ENCODE measurements around the gene STIM1. TPM values are rescaled to one million over a fixed set of nuclear protein-coding genes. Genes with fewer than 3 reads are reported as not detected.
"Not testable (repeated sequence)": the region's sequence is repeated elsewhere in the genome, so short reads cannot be mapped to it uniquely, and the experiment has no call there.

The STIM1 gene
- total RNA-seq, 1 experiment from 2014 or later = 55.1 TPM

GRCh38 chr11:3857628-3858027 is 2.2 kb downstream of the STIM1 start:
- no peak overlapping the region for H3K27ac Mint-ChIP-seq (ENCODE audit: unreplicated experiment)
- CTCF ChIA-PET = no interaction called here
- POLR2A ChIA-PET = interaction anchor here (0.6 kb wide), 1 partner anchor 203 kb away, joined by 4 read pairs; no protein-coding TSS in a partner anchor
- no peak for DNase-seq
- Histone ChIP-seq H3K27me3 (replicated peaks; ENCODE audit: control insufficient read depth, insufficient read depth, low read length) (no peaks in the 10 kb centered on the region), H3K36me3 (ENCODE audit: control insufficient read depth, insufficient read depth, low read length) (no peaks in the 10 kb centered on the region), H3K4me1 (peaks cover 15% of the 10 kb centered on the region), H3K9me3 (no peaks in the 10 kb centered on the region), H3K4me3 (ENCODE audit: low read depth, low read length) (no peak overlapping the region)
- peak overlapping the region; percentile 84 for H3K4me3 Mint-ChIP-seq (ENCODE audit: unreplicated experiment)
- TF ChIP-seq CTCF (IDR thresholded peaks at IDR 0.05; ENCODE audit: insufficient read depth in 1 of 2, low read depth in 1 of 2, low read length in 1 of 2, severe bottlenecking in 1 of 2, unreplicated experiment in 1 of 2) = no peak
- H3K36me3 Mint-ChIP-seq (ENCODE audit: insufficient read depth, unreplicated experiment) = peaks cover 12% of the 10 kb centered on the region
- intact Hi-C loops (cut with micrococcal nuclease; ENCODE audit: unreplicated experiment) = no loop called here
- H3K27me3 Mint-ChIP-seq (ENCODE audit: insufficient read depth, unreplicated experiment) = no peaks in the 10 kb centered on the region
- no TSS peak for BruUV-seq (replicated peaks)
- H3K9me3 Mint-ChIP-seq (ENCODE audit: unreplicated experiment) = no peaks in the 10 kb centered on the region
- H3K4me1 Mint-ChIP-seq (ENCODE audit: low read depth, unreplicated experiment) = peaks cover 31% of the 10 kb centered on the region

GRCh38 chr11:3859373-3859881 is 4.0 kb downstream of the STIM1 start:
- H3K27me3 Mint-ChIP-seq (ENCODE audit: insufficient read depth, unreplicated experiment) = no peaks in the 10 kb centered on the region
- no peaks in the 10 kb centered on the region for H3K27me3 ChIP-seq (replicated peaks; ENCODE audit: control insufficient read depth, insufficient read depth, low read length)
- BruUV-seq (replicated peaks) = no TSS peak
- ChIA-PET CTCF (interaction anchor here (0.7 kb wide), 1 partner anchor 10 kb away, joined by 3 read pairs; no protein-coding TSS in a partner anchor), POLR2A (no interaction called here)
- peaks cover 12% of the 10 kb centered on the region for H3K36me3 Mint-ChIP-seq (ENCODE audit: insufficient read depth, unreplicated experiment)
- H3K4me3 ChIP-seq (ENCODE audit: low read depth, low read length) = no peak overlapping the region
- no peak for TF ChIP-seq CTCF (IDR thresholded peaks at IDR 0.05; ENCODE audit: insufficient read depth in 1 of 2, low read depth in 1 of 2, low read length in 1 of 2, severe bottlenecking in 1 of 2, unreplicated experiment in 1 of 2)
- H3K36me3 ChIP-seq (ENCODE audit: control insufficient read depth, insufficient read depth, low read length) = no peaks in the 10 kb centered on the region
- H3K27ac Mint-ChIP-seq (ENCODE audit: unreplicated experiment) = no peak overlapping the region
- no peaks in the 10 kb centered on the region for H3K9me3 ChIP-seq
- H3K9me3 Mint-ChIP-seq (ENCODE audit: unreplicated experiment) = no peaks in the 10 kb centered on the region
- no peak overlapping the region for H3K4me3 Mint-ChIP-seq (ENCODE audit: unreplicated experiment)
- DNase-seq = no peak
- peaks cover 26% of the 10 kb centered on the region for H3K4me1 Mint-ChIP-seq (ENCODE audit: low read depth, unreplicated experiment)
- peaks cover 8% of the 10 kb centered on the region for H3K4me1 ChIP-seq
- intact Hi-C loops (cut with micrococcal nuclease; ENCODE audit: unreplicated experiment) = no loop called here

GRCh38 chr11:3860375-3860774 is 4.9 kb downstream of the STIM1 start:
- intact Hi-C loops (cut with micrococcal nuclease; ENCODE audit: unreplicated experiment) = no loop called here
- POLR2A ChIA-PET = no interaction called here
- H3K9me3 Mint-ChIP-seq (ENCODE audit: unreplicated experiment) = no peaks in the 10 kb centered on the region
- no TSS peak for BruUV-seq (replicated peaks)
- peaks cover 14% of the 10 kb centered on the region for H3K4me1 ChIP-seq
- peaks cover 32% of the 10 kb centered on the region for H3K4me1 Mint-ChIP-seq (ENCODE audit: low read depth, unreplicated experiment)
- no peaks in the 10 kb centered on the region for H3K9me3 ChIP-seq
- DNase-seq = no peak
- H3K36me3 Mint-ChIP-seq (ENCODE audit: insufficient read depth, unreplicated experiment) = peaks cover 5% of the 10 kb centered on the region
- CTCF ChIA-PET = interaction anchor here (0.6 to 0.9 kb wide), 2 partner anchors 11 to 156 kb away, joined by 3 to 4 read pairs; no protein-coding TSS in a partner anchor
- H3K27me3 Mint-ChIP-seq (ENCODE audit: insufficient read depth, unreplicated experiment) = no peaks in the 10 kb centered on the region
- H3K4me3 Mint-ChIP-seq (ENCODE audit: unreplicated experiment) = no peak overlapping the region
- no peaks in the 10 kb centered on the region for H3K27me3 ChIP-seq (replicated peaks; ENCODE audit: control insufficient read depth, insufficient read depth, low read length)
- no peaks in the 10 kb centered on the region for H3K36me3 ChIP-seq (ENCODE audit: control insufficient read depth, insufficient read depth, low read length)
- no peak for TF ChIP-seq CTCF (IDR thresholded peaks at IDR 0.05; ENCODE audit: insufficient read depth in 1 of 2, low read depth in 1 of 2, low read length in 1 of 2, severe bottlenecking in 1 of 2, unreplicated experiment in 1 of 2)
- no peak overlapping the region for H3K27ac Mint-ChIP-seq (ENCODE audit: unreplicated experiment)
- no peak overlapping the region for H3K4me3 ChIP-seq (ENCODE audit: low read depth, low read length)

- H3K36me3 ChIP-seq (ENCODE audit: control insufficient read depth, insufficient read depth, low read length); intact Hi-C loops (cut with micrococcal nuclease; ENCODE audit: unreplicated experiment); POLR2A ChIA-PET; H3K27me3 Mint-ChIP-seq (ENCODE audit: insufficient read depth, unreplicated experiment); H3K4me3 Mint-ChIP-seq (ENCODE audit: unreplicated experiment); H3K36me3 Mint-ChIP-seq (ENCODE audit: insufficient read depth, unreplicated experiment); BruUV-seq (replicated peaks); H3K27me3 ChIP-seq (replicated peaks; ENCODE audit: control insufficient read depth, insufficient read depth, low read length); H3K9me3 Mint-ChIP-seq (ENCODE audit: unreplicated experiment); DNase-seq; H3K27ac Mint-ChIP-seq (ENCODE audit: unreplicated experiment); H3K9me3 ChIP-seq; H3K4me3 ChIP-seq (ENCODE audit: low read depth, low read length): not testable (repeated sequence)
- H3K4me1 Mint-ChIP-seq (ENCODE audit: low read depth, unreplicated experiment) = peaks cover 37% of the 10 kb centered on the region
- CTCF ChIA-PET = interaction anchor here (0.6 to 0.9 kb wide), 2 partner anchors 12 to 156 kb away, joined by 3 to 4 read pairs; no protein-coding TSS in a partner anchor
- peaks cover 19% of the 10 kb centered on the region for H3K4me1 ChIP-seq
Observed at GRCh38 chr11:3860898-3861393, 5.5 kb downstream of the STIM1 start.

All from Caco-2 (cell line).